IMR-90 (cell line): ENCODE data around the gene SARS2. TPM values are rescaled to one million over a fixed set of nuclear protein-coding genes. Genes with fewer than 3 reads are reported as not detected.

Source experiments
- ATAC-seq: fragments of 200-7000 bp; cut with Tn5 transposase; 2 replicates; pipeline ENCODE4 v1.9.1; 2020; ENCODE audit warnings: low read depth, mild to moderate bottlenecking, moderate library complexity
- BruUV-seq: library from RNA; stranded (reverse); fragments of 400-500 nt; replicated peaks from 2 replicates; lab custom pipeline; 2021; lab: Mats Ljungman, UMichigan
- CTCF ChIA-PET: fragments of 300-600 bp; formaldehyde crosslinking; extraction: SDS; loops from one replicate; lab custom pipeline; 2021; ENCODE audit warnings: antibody characterized with exemption; lab: Yijun Ruan, JAX
- POLR2A ChIA-PET: fragments of 300-600 bp; sonication (Branson Sonifier 250); formaldehyde crosslinking; loops from one replicate; lab custom pipeline; 2022; ENCODE audit warnings: antibody characterized with exemption; ENCODE audit not compliant: unreplicated experiment; lab: Charles Lee
- DNase-seq: peaks from one replicate; pipeline ENCODE4 v3.0.0; 2013
- H2AFZ ChIP-seq: replicated peaks from 2 replicates; pipeline ENCODE3; 2013; ENCODE audit warnings: low read length, mild to moderate bottlenecking; ENCODE audit not compliant: poor library complexity
- H2AK5ac ChIP-seq: 2 replicates; pipeline ENCODE4 v1.6.1; 2013; ENCODE audit warnings: low read depth, low read length, inconsistent platforms
- H2AK9ac ChIP-seq: replicated peaks from 2 replicates; pipeline ENCODE3; 2013; ENCODE audit warnings: mild to moderate bottlenecking, low read depth, low read length, moderate library complexity; ENCODE audit not compliant: poor library complexity
- H2BK120ac ChIP-seq: 2 replicates; pipeline ENCODE4 v1.6.1; 2013; ENCODE audit warnings: low read depth, low read length, inconsistent platforms
- H2BK15ac ChIP-seq: 3 replicates; pipeline ENCODE4 v1.6.1; 2013; ENCODE audit warnings: low read depth, low read length, inconsistent platforms
- H2BK20ac ChIP-seq: 2 replicates; pipeline ENCODE4 v1.6.1; 2013; ENCODE audit warnings: low read depth, mild to moderate bottlenecking, inconsistent platforms, low read length, moderate library complexity
- H2BK5ac ChIP-seq: 2 replicates; pipeline ENCODE4 v1.6.1; 2013; ENCODE audit warnings: mild to moderate bottlenecking, low read depth, low read length, inconsistent platforms; ENCODE audit not compliant: poor library complexity, severe bottlenecking
- H3K14ac ChIP-seq: replicated peaks from 2 replicates; pipeline ENCODE4 v1.6.1; 2013; ENCODE audit warnings: low read depth, low read length, inconsistent platforms
- H3K18ac ChIP-seq: 2 replicates; pipeline ENCODE4 v1.6.1; 2013; ENCODE audit warnings: low read depth, low read length, control low read depth
- H3K23ac ChIP-seq: 2 replicates; pipeline ENCODE4 v1.6.1; 2013; ENCODE audit warnings: low read depth, low read length, inconsistent platforms
- H3K27ac ChIP-seq: 2 replicates; pipeline ENCODE4 v1.5.1; 2013; ENCODE audit warnings: mild to moderate bottlenecking, control low read depth, low read length; ENCODE audit not compliant: insufficient read depth
- H3K27me3 ChIP-seq: 2 replicates; pipeline ENCODE4 v1.6.1; 2013; ENCODE audit warnings: low read length; ENCODE audit not compliant: control insufficient read depth, insufficient read depth
- H3K36me3 ChIP-seq: 2 replicates; pipeline ENCODE4 v1.6.1; 2013; ENCODE audit warnings: low read length, mixed read lengths; ENCODE audit not compliant: control insufficient read depth, insufficient read depth
- H3K4ac ChIP-seq: 2 replicates; pipeline ENCODE4 v1.6.1; 2013; ENCODE audit warnings: low read depth, low read length, inconsistent platforms
- H3K4me1 ChIP-seq: 2 replicates; pipeline ENCODE4 v1.6.1; 2013; ENCODE audit warnings: low read length, mixed read lengths; ENCODE audit not compliant: control insufficient read depth, insufficient read depth
- H3K4me2 ChIP-seq: 2 replicates; pipeline ENCODE4 v1.6.1; 2013; ENCODE audit warnings: low read depth, mild to moderate bottlenecking, control low read depth, low read length, moderate library complexity
- H3K4me3 ChIP-seq: 2 replicates; pipeline ENCODE4 v1.5.1; 2013; ENCODE audit warnings: low read depth, mild to moderate bottlenecking, control low read depth, low read length, moderate library complexity; ENCODE audit not compliant: insufficient read depth
- H3K56ac ChIP-seq: 2 replicates; pipeline ENCODE4 v1.6.1; 2013; ENCODE audit warnings: low read length, inconsistent platforms; ENCODE audit not compliant: insufficient read depth; ENCODE audit errors: extremely low read depth
- H3K79me1 ChIP-seq, 2 experiments: 2 replicates each; pipeline ENCODE4 v1.6.1; 2013; ENCODE audit warnings: low read length in 2 of 2, inconsistent platforms in 1 of 2, low read depth in 1 of 2
- H3K9ac ChIP-seq: 2 replicates; pipeline ENCODE4 v1.6.1; 2013; ENCODE audit warnings: low read depth, low read length, control low read depth
- H3K9me1 ChIP-seq: 2 replicates; pipeline ENCODE4 v1.6.1; 2013; ENCODE audit warnings: low read length, inconsistent platforms; ENCODE audit not compliant: insufficient read depth
- H3K9me3 ChIP-seq: 2 replicates; pipeline ENCODE4 v1.6.1; 2013; ENCODE audit warnings: low read length; ENCODE audit not compliant: control insufficient read depth, insufficient read depth
- H4K20me1 ChIP-seq: 2 replicates; pipeline ENCODE4 v1.6.1; 2013; ENCODE audit warnings: low read length, inconsistent platforms; ENCODE audit not compliant: insufficient read depth
- H4K5ac ChIP-seq: 2 replicates; pipeline ENCODE4 v1.6.1; 2013; ENCODE audit warnings: mild to moderate bottlenecking, low read depth, low read length, control low read depth
- H4K8ac ChIP-seq, 2 experiments: 2 replicates each; pipeline ENCODE4 v1.6.1; 2013; ENCODE audit warnings: low read depth in 2 of 2, low read length in 2 of 2, control low read depth in 1 of 2, inconsistent platforms in 1 of 2
- H4K91ac ChIP-seq: 2 replicates; pipeline ENCODE4 v1.6.1; 2013; ENCODE audit warnings: low read depth, low read length, inconsistent platforms; ENCODE audit not compliant: insufficient read depth
- BHLHE40 ChIP-seq: fragments of 150-350 bp; IDR thresholded peaks from 2 replicates; pipeline ENCODE4 v1.6.1; 2016; ENCODE audit warnings: mild to moderate bottlenecking, low read depth, low read length
- MAFK ChIP-seq: IDR thresholded peaks from 2 replicates; pipeline ENCODE4 v1.6.1; 2012; ENCODE audit warnings: low read depth, low read length, improper control_type of control experiment
- MXI1 ChIP-seq: IDR thresholded peaks from 2 replicates; pipeline ENCODE4 v1.6.1; 2012; ENCODE audit warnings: low read depth, mild to moderate bottlenecking, low read length, moderate library complexity, borderline replicate concordance
- NFE2L2 ChIP-seq: fragments of 150-350 bp; IDR thresholded peaks from 2 replicates; pipeline ENCODE4 v1.6.1; 2016; ENCODE audit warnings: low read depth, mild to moderate bottlenecking, low read length
- POLR2A ChIP-seq: IDR thresholded peaks from 2 replicates; pipeline ENCODE4 v1.6.1; 2012; ENCODE audit warnings: mild to moderate bottlenecking, low read depth, low read length
- RAD21 ChIP-seq: IDR thresholded peaks from 2 replicates; pipeline ENCODE4 v1.6.1; 2012; ENCODE audit warnings: low read length, improper control_type of control experiment
- SMC3 ChIP-seq: fragments of 150-350 bp; IDR thresholded peaks from 2 replicates; pipeline ENCODE4 v1.6.1; 2016; ENCODE audit warnings: low read depth, mild to moderate bottlenecking, antibody characterized with exemption, low read length, moderate library complexity
- WGBS, 2 experiments: methylation state at CpG; one replicate each; pipeline versions ENCODE4 v1.1.5 to v1.1.7; 2013; ENCODE audit warnings: missing lambda C conversion rate in 2 of 2; ENCODE audit not compliant: insufficient read length in 1 of 2; ENCODE audit errors: extremely low coverage in 2 of 2; 5-methylcytosine and 5-hydroxymethylcytosine counted together
- dilution Hi-C: fragments of 300-500 bp; cut with HindIII; formaldehyde crosslinking; loops from one replicate; pipeline ENCODE4 v1.14.3; 2018; ENCODE audit warnings: low sequenced_read_pairs; ENCODE audit not compliant: unreplicated experiment
- in situ Hi-C: fragments of 300-500 bp; cut with MboI; formaldehyde crosslinking; loops from 3 replicates; pipeline ENCODE4 v1.14.3; 2019; ENCODE audit warnings: low sequenced_read_pairs, inconsistent platforms, mixed read lengths
- intact Hi-C: fragments of 100-400 bp; cut with micrococcal nuclease; formaldehyde crosslinking; loops from 2 replicates; pipeline ENCODE4 v1.10.0; 2022
- polyA plus RNA-seq, 3 experiments: library from polyadenylated mRNA; depleted of rRNA; stranded (reverse); fragments of >200 nt; gene quantifications; 2 replicates each; pipeline ENCODE4 v1.2.3, GENCODE V29; 2012; ENCODE audit warnings: low replicate concordance in 1 of 3
- total RNA-seq: library from RNA; depleted of rRNA; stranded (reverse); fragments of >200 nt; gene quantifications from 2 replicates; pipeline ENCODE4 v1.2.3, GENCODE V29; 2012
- TF ChIP-seq, protein P1 (sequence below): fragments of 150-350 bp; IDR thresholded peaks from 2 replicates; pipeline ENCODE4 v1.6.1; 2016; ENCODE audit warnings: low read depth, mild to moderate bottlenecking, low read length, moderate library complexity, borderline replicate concordance

The SARS2 gene
- total and polyA plus RNA-seq, 2 of the 4 experiments (the other 2 are of a cell fraction): 10.8 to 33.4 TPM

DNA sequence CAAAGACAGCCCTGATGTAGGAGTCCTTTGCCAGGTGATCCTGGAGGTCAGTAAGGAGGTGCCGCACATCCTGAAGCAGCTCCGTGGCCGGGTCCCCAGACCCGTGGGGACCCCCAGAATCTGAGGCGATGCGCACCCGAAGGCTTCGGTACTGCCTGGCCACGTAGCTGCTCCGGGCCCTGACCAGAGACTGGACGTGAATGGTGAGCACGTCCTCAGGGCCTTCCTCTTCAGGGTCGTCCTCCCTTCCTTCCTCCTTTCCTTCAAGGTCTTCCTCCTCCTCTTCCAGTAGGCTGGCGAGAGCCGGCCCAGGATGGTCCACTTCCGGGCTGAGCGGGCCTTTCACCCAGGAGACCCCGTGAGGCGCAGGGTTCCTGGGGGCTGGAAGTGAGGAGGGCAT is 60.0 kb downstream of the SARS2 start:
- Histone ChIP-seq H3K14ac (no peak overlapping the region), H4K5ac (no peak overlapping the region), H4K8ac (no peak overlapping the region; a peak in 2 of 4 replicates), H3K9ac (no peak overlapping the region), H3K9me1 (peaks cover 7% of the 10 kb centered on the region), H3K4ac (no peak overlapping the region), H3K27me3 (no peaks in the 10 kb centered on the region), H4K20me1 (no peaks in the 10 kb centered on the region), H3K23ac (no peak overlapping the region), H3K56ac (no peak overlapping the region), H3K9me3 (no peaks in the 10 kb centered on the region), H4K91ac (no peak overlapping the region), H2AFZ (peak overlapping the region; percentile 92), H3K4me2 (no peak overlapping the region), H2BK5ac (no peak overlapping the region), H2BK20ac (no peak overlapping the region), H2AK9ac (no peak overlapping the region), H3K27ac (no peak overlapping the region), H3K36me3 (no peaks in the 10 kb centered on the region), H3K18ac (no peak overlapping the region), H2AK5ac (no peak overlapping the region), H3K4me3 (no peak overlapping the region), H2BK15ac (no peak overlapping the region), H3K4me1 (peaks cover 5% of the 10 kb centered on the region; the same call in 1 of the 2 replicates), H2BK120ac (no peak overlapping the region), H3K79me1 (no peaks in the 10 kb centered on the region)
- ATAC-seq: no peak
- DNase-seq: no peak
- in situ Hi-C loops (no loop called here), intact Hi-C loops (no loop called here), dilution Hi-C loops (no loop called here)
- ChIA-PET CTCF (no interaction called here), POLR2A (no interaction called here)
- 80% methylated on average over 3 of the region's 19 CpGs; no CpG with 5 or more reads in 1 of the 2 experiments for WGBS, 2 experiments
- no peak for TF ChIP-seq MXI1
- no peak for TF ChIP-seq POLR2A
- no peak for TF ChIP-seq NFE2L2
- TF ChIP-seq RAD21: no peak
- TF ChIP-seq MAFK: no peak
- TF ChIP-seq, protein P1, sequence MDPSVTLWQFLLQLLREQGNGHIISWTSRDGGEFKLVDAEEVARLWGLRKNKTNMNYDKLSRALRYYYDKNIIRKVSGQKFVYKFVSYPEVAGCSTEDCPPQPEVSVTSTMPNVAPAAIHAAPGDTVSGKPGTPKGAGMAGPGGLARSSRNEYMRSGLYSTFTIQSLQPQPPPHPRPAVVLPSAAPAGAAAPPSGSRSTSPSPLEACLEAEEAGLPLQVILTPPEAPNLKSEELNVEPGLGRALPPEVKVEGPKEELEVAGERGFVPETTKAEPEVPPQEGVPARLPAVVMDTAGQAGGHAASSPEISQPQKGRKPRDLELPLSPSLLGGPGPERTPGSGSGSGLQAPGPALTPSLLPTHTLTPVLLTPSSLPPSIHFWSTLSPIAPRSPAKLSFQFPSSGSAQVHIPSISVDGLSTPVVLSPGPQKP: no peak
- TF ChIP-seq SMC3: no peak
- no peak for TF ChIP-seq BHLHE40
- BruUV-seq: no TSS peak
